Measurements from ENCODE around the gene FASN. TPM values are rescaled to one million over a fixed set of nuclear protein-coding genes. Genes with fewer than 3 reads are reported as not detected.

FASN gene
- polyA plus RNA-seq, 1 donor, result 34.7 TPM

DNA sequence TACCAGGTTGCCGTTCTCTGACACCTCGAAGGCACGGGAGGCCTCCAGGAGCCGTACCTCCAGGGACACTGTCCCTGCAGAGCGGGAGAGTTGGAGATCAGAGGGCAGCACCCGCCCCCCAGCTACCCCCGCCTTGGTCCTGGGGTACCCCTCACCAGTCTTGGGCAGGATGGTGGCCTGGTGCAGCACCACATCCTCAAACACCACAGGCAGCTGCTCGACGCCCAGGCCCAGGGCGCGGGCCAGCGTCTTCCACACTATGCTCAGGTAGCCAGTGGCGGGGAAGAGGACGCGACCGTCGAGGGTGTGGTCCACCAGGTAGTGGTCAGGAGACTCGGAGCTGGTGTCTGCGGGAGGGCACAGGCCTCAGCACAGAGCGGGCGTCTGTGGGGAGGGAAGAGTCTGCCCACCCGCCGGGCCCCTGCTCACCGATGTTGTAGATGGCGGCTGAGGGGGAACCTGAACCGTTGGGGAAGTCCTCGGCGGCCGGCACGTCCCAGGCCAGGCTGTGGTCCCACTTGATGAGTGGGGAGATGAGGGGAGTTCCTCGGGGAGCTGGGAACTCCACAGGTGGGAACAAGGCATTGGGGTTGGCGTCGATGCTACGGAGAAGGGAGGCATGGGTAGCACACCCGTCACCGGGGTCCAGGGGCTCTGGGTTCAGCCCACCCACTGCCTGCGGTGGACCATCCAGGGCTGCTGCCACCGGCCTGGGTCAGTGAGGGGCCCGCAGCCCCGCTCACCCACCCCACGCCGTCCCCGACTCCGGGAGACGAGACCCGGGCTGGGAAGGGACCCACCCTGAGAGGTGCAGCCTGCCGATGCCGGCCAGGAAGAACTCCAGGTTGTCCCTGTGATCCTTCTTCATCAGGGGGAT, 9.8 kb downstream of the FASN start:
- Histone ChIP-seq H3K4me3 (ENCODE audit: low read length) (no peak overlapping the region), H3K4me1 (ENCODE audit: control insufficient read depth, insufficient read depth, low read length) (no peaks in the 10 kb centered on the region), H3K9me3 (ENCODE audit: control insufficient read depth, low read depth, low read length) (no peaks in the 10 kb centered on the region), H3K36me3 (ENCODE audit: control insufficient read depth, insufficient read depth, low read length) (peaks cover 93% of the 10 kb centered on the region), H3K27me3 (ENCODE audit: control insufficient read depth, insufficient read depth, low read length) (no peaks in the 10 kb centered on the region), H3K27ac (ENCODE audit: low read length) (no peak overlapping the region)
- no peak for DNase-seq
- WGBS (ENCODE audit: insufficient coverage, low lambda C conversion rate), result no CpG with 5 or more reads among the region's 48 CpGs

- Histone ChIP-seq H3K36me3 (ENCODE audit: control insufficient read depth, insufficient read depth, low read length) (peaks cover 94% of the 10 kb centered on the region), H3K4me3 (ENCODE audit: low read length) (no peak overlapping the region), H3K9me3 (ENCODE audit: control insufficient read depth, low read depth, low read length) (no peaks in the 10 kb centered on the region), H3K27me3 (ENCODE audit: control insufficient read depth, insufficient read depth, low read length) (no peaks in the 10 kb centered on the region), H3K27ac (ENCODE audit: low read length) (no peak overlapping the region), H3K4me1 (ENCODE audit: control insufficient read depth, insufficient read depth, low read length) (no peaks in the 10 kb centered on the region)
- no peak for DNase-seq
- no CpG with 5 or more reads among the region's 39 CpGs for WGBS (ENCODE audit: insufficient coverage, low lambda C conversion rate)
Observed at GRCh38 chr17:82086941-82087906, 10.8 kb downstream of the FASN start.

DNA sequence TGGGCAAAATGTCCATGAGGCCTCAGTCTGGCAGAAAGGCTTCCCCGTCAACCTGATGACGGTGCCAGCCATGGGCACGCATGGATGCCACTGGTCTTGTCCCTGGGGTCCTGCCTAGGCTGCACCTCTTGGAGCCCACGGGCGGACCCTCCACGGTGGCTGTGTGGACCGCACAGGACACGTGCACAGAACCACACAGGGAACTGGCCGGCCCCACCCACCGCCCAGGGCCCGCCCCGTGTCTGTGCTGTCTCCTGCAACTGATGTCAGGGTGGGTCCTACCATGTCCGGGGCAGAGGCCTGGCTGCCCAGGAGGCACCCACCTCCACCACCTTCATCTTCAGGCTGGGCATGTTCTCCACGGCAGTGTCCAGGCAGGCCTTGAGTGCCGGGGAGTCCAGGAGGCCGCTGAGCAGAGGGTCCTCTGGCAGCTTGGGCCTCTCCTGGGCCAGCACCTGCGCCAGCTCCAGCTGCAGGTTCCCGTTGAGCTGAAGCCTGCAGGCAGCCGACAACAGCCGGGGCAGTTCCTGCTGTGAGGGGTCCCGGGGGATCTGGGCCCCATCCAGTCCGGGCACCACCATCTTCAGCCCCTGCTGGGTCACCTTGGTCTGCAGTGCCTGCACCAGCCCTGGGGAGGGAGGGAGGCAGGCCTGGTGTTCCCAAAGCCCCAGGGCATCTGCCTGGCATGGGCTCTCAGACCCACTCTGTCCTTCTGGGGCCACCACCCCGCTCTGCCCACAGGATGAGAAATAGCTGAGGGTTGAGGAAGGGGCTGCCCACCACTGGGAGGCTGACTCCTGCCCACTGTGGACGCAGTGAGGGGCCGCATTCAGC, 11.9 kb downstream of the FASN start:
- Histone ChIP-seq H3K4me3 (ENCODE audit: low read length) (no peak overlapping the region), H3K9me3 (ENCODE audit: control insufficient read depth, low read depth, low read length) (no peaks in the 10 kb centered on the region), H3K27me3 (ENCODE audit: control insufficient read depth, insufficient read depth, low read length) (no peaks in the 10 kb centered on the region), H3K27ac (ENCODE audit: low read length) (no peak overlapping the region), H3K4me1 (ENCODE audit: control insufficient read depth, insufficient read depth, low read length) (no peaks in the 10 kb centered on the region), H3K36me3 (ENCODE audit: control insufficient read depth, insufficient read depth, low read length) (peaks cover 93% of the 10 kb centered on the region)
- no peak for DNase-seq
- no CpG with 5 or more reads among the region's 25 CpGs for WGBS (ENCODE audit: insufficient coverage, low lambda C conversion rate)

- Histone ChIP-seq H3K9me3 (ENCODE audit: control insufficient read depth, low read depth, low read length) (peaks cover 3% of the 10 kb centered on the region), H3K27me3 (ENCODE audit: control insufficient read depth, insufficient read depth, low read length) (no peaks in the 10 kb centered on the region), H3K4me1 (ENCODE audit: control insufficient read depth, insufficient read depth, low read length) (no peaks in the 10 kb centered on the region), H3K27ac (ENCODE audit: low read length) (no peak overlapping the region), H3K36me3 (ENCODE audit: control insufficient read depth, insufficient read depth, low read length) (peaks cover 93% of the 10 kb centered on the region), H3K4me3 (ENCODE audit: low read length) (no peak overlapping the region)
- WGBS (ENCODE audit: insufficient coverage, low lambda C conversion rate), result 90% methylated on average over 2 of the region's 49 CpGs
- DNase-seq, result no peak
Observed at GRCh38 chr17:82085031-82085861, 12.8 kb downstream of the FASN start.

GRCh38 chr17:82084373-82085030, 13.5 kb downstream of the FASN start:
- Histone ChIP-seq H3K27ac (ENCODE audit: low read length) (no peak overlapping the region), H3K4me3 (ENCODE audit: low read length) (no peak overlapping the region), H3K36me3 (ENCODE audit: control insufficient read depth, insufficient read depth, low read length) (peaks cover 92% of the 10 kb centered on the region), H3K4me1 (ENCODE audit: control insufficient read depth, insufficient read depth, low read length) (no peaks in the 10 kb centered on the region), H3K9me3 (ENCODE audit: control insufficient read depth, low read depth, low read length) (peaks cover 4% of the 10 kb centered on the region), H3K27me3 (ENCODE audit: control insufficient read depth, insufficient read depth, low read length) (no peaks in the 10 kb centered on the region)
- no peak for DNase-seq
- WGBS (ENCODE audit: insufficient coverage, low lambda C conversion rate), result no CpG with 5 or more reads among the region's 31 CpGs

DNA sequence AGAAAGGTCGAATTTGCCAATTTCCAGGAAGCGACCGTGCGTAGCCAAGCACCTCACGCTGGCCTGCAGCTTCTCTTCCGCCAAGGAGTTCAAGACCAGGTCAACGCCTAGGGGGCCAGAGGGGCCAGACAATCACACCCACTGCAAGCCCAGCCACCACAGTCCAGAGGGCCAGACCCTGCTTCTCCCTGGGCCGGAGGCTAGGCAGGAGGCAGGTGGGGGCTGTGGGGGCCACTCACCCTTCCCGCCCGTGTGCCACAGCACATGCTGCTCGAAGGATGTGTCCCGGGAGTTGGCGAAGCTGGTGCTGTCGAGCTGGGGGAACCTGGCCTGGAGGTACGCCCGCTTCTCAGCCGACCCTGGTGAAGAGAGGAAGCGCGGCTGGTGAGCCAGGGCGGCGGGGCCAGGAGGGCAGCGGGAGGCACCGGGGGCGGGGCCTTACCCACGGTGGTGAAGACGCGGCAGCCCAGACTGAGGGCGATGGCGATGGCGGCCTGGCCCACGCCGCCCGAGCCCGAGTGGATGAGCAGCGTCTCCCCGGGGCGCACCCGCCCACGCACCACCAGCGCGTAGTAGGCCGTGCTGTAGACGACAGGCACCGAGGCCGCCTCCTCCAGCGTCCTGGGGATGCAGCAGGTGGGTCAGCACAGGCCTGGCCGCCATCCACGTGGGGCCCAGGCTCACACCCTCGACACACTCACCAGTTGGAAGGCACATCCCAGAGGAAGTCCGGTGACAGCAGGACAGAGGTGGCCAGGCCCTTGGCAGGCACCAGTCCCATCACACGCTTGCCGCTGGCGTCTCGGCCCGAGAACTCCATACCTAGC, 14.3 kb downstream of the FASN start:
- Histone ChIP-seq H3K4me3 (ENCODE audit: low read length) (no peak overlapping the region), H3K36me3 (ENCODE audit: control insufficient read depth, insufficient read depth, low read length) (peaks cover 89% of the 10 kb centered on the region), H3K4me1 (ENCODE audit: control insufficient read depth, insufficient read depth, low read length) (no peaks in the 10 kb centered on the region), H3K27ac (ENCODE audit: low read length) (no peak overlapping the region), H3K27me3 (ENCODE audit: control insufficient read depth, insufficient read depth, low read length) (no peaks in the 10 kb centered on the region), H3K9me3 (ENCODE audit: control insufficient read depth, low read depth, low read length) (peaks cover 4% of the 10 kb centered on the region)
- no peak for DNase-seq
- WGBS (ENCODE audit: insufficient coverage, low lambda C conversion rate), result 87% methylated on average over 4 of the region's 55 CpGs

- no CpG with 5 or more reads among the region's 24 CpGs for WGBS (ENCODE audit: insufficient coverage, low lambda C conversion rate)
- no peaks in the 10 kb centered on the region for H3K27me3 ChIP-seq (ENCODE audit: control insufficient read depth, insufficient read depth, low read length)
- no peak for DNase-seq
- H3K9me3 ChIP-seq (ENCODE audit: control insufficient read depth, low read depth, low read length), result peaks cover 4% of the 10 kb centered on the region
- no peaks in the 10 kb centered on the region for H3K4me1 ChIP-seq (ENCODE audit: control insufficient read depth, insufficient read depth, low read length)
- no peak overlapping the region for H3K27ac ChIP-seq (ENCODE audit: low read length)
- H3K4me3 ChIP-seq (ENCODE audit: low read length), result no peak overlapping the region
- peaks cover 82% of the 10 kb centered on the region for H3K36me3 ChIP-seq (ENCODE audit: control insufficient read depth, insufficient read depth, low read length)
Observed at GRCh38 chr17:82083009-82083408, 15.0 kb downstream of the FASN start.

DNA sequence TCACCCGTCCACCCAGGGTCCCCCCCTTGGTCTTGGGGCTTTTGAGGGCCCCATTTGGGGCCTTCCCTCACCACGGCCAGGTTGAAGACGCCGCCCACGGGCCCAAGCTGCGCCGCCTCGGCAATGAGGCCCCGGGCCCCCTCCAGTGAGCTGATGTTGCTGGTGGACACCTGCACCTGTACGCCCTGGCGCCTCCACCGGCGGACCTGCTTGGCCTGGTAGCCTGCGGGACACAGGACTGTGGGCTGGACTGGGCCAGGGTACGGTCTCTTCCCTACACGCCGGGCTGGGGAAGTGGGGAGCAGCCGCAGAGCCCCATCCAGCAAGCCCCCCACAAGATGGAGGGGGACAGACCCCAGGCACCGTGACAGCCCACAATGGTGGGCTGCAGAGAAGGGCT, 15.6 kb downstream of the FASN start:
- Histone ChIP-seq H3K4me1 (ENCODE audit: control insufficient read depth, insufficient read depth, low read length) (peaks cover 3% of the 10 kb centered on the region), H3K27me3 (ENCODE audit: control insufficient read depth, insufficient read depth, low read length) (no peaks in the 10 kb centered on the region), H3K4me3 (ENCODE audit: low read length) (no peak overlapping the region), H3K9me3 (ENCODE audit: control insufficient read depth, low read depth, low read length) (peaks cover 4% of the 10 kb centered on the region), H3K36me3 (ENCODE audit: control insufficient read depth, insufficient read depth, low read length) (peaks cover 78% of the 10 kb centered on the region), H3K27ac (ENCODE audit: low read length) (no peak overlapping the region)
- no peak for DNase-seq
- no CpG with 5 or more reads among the region's 19 CpGs for WGBS (ENCODE audit: insufficient coverage, low lambda C conversion rate)

Data from large intestine (tissue), 3 donors.